ENCODE data around the gene PDE4B.
A peak's percentile ranks its signal among the peaks of the same experiment; 100 is the strongest.
"Not testable (repeated sequence)": the region's sequence is repeated elsewhere in the genome, so short reads cannot be mapped to it uniquely, and the experiment has no call there.

Gene PDE4B

DNA sequence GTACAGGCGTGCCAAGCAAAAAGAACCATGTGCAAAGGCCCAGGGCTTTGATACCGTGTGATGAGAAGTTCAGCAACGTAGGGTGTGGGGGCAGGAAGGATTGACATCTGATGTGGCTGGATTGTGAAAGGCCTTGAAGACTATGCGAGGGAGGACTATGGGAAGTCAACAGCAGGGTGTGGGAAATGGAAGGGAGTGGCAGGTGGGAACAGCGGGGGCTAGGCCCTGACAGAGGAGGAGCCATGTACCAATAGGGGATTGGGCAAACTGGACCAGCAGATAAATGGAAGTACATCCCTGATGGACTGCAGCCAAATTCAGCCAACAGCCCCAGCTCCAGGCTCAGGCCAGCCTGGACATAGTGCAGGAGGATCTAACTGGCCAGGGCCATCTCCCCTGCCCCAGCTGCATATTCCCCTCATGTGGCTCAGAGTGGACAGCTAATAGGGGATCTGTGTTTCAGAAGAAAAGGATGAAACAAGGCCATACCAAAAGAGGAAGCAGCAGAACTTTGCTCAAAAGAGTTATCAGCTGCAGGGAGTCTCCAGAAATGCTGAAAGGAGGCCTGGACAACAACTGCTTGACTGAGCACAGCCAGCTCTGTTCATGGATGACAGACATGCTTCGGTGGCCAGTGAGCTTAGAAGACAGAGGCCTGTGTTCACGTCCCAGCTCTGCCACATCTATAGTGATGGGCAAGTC lies 601.0 kb downstream of the PDE4B start:
- DNase-seq (ENCODE audit: low read depth): no peak

- DNase-seq (ENCODE audit: low read depth): no peak
Measured at GRCh38 chr1:66394603-66395002, 601.9 kb downstream of the PDE4B start.

DNA sequence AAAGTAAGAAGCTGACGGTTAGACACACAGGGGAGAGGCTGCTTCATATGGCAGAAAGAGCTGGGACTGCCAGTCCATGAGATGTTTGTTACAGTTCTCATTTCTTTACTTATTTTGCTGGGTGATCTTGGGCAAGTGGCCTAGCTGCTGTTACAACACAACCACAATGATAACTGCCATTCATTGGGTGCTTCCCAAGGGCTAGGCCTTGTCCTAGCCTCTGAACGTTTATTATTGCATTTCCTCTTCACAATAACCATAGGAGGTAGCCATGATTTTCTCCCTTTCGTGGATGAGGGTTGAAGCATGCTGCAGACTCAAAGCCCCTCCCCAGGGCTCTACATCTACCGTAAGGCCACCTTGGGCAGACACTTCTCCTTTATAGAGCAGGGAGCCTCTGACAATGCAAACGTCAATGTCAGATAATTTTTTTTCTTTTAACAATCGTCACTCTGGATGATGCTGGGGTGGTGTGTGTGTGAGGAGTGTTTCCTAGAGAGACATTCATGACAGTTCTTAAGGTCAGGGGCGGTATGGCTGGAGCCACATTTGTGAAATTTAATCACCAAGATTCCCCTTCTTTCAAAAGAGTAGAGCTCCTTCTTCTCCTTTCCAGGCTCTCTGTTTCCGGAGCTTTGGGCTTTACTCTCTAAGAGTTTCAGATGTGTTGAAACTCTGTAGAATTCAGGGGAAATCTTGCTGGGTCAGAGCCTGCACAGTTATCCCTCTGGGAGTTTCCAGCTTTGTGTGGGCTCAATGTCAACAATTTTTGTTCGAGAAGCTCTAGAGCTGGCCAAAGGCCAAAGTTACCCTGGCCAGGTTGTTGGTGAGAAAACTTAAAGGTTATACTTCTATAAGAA lies 602.7 kb downstream of the PDE4B start:
- DNase-seq (ENCODE audit: low read depth): no peak

GRCh38 chr1:66396212-66396890 lies 603.7 kb downstream of the PDE4B start:
- DNase-seq (ENCODE audit: low read depth): no peak

DNA sequence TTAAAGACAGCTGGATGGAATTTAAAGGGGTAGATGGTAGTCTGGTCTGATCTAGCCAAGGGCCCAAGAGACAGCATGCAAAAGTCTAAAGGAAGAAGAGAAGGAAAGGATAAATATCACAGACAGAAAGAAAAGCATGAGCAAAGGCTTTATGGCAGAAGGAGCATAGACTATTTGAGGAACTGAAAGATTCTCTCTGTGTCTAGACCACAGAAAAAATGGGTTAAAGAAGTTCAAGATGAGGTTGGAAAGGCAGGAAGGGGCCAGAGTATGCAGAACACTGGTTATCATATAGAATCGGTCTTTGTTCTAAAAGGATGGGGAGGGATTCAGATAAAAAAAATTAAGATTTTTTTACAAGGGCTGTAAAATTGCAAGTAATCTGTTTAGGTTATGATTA lies 604.5 kb downstream of the PDE4B start:
- DNase-seq (ENCODE audit: low read depth): no peak

DNA sequence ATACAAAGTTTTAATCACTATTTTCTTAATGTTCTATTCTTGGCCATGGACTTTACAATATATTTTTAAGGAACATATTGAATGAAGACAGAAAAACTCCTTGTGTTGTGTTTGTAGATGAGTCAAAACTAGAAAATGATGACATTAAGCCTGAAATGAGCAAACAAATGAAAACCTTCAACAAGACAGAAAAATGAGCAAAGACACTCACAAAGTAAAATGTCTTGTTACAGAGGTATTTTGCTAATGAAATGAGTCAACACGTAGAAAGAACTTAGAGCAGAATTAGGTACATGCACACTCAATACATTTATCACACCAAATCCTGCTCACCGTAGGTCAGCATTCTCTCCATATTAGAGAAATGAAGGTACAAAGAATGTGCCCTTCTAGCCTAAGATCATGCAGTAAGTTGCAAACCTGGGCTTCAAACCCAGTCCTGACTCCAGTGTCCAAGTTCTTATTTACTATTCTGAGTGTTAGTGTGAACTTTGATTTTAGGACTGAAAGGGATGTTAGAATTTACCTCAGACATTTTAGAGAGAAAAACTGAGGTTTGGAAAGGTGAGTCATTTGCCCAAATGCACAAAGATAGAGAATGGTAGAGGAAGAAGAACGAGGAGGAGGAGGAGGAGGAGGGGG lies 607.3 kb downstream of the PDE4B start:
- no peak for DNase-seq (ENCODE audit: low read depth)

DNA sequence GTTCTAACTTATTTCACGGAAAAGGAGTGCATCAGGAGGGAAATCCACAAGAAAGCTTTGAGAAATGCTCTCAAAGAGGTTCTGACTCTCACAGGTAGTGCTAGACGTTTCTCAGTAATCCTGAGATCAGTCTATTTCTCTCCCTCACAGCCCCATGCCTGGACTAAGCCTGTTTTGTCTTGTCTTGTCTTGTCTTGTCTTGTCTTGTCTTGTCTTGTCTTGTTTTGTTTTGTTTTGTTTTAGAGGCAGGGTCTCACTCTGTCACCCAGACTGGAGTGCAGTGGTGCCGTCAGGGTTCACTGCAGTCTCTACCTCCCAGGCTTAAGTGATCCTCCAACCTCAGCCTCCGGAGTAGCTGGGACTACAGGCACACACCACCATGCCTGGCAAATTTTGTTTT lies 608.0 kb downstream of the PDE4B start:
- no peak for DNase-seq (ENCODE audit: low read depth)

DNA sequence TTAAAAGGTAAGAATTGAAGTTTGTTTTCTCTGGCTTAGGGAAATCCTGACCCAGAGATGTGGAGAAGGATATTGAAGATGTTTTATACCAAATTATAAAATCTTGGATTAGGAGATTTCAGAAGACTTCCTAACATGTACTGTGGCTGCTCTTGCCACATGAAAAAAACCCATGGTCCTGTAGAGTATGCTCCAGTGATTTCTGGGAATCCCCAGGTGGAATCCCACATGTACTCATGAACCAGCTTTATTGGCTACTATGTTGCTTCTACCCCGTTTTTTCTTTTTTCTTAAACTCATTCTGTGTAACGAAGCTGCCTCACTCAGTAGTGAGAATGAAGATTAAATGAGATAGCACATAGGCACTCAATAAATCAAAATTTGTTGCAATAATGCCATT lies 608.5 kb downstream of the PDE4B start:
- no peak for DNase-seq (ENCODE audit: low read depth)

DNA sequence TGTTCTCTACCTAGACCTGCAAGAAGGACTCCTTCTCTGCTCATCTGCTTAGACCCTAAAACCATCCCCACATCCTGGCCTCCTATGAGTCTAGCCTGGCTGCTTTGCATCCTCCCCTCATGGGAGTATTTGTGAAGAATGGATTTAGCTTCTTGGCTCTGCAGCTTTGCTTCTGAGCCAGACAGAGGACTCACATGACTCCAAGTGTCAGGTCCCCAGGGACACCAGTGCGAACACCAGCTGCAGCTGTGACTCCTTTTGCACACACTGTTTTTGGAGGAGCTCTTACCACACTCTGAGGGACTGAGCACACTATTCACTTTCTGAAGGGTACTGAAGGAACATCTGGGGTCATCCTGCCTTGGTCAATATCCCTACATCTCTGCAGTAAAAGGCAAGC lies 609.5 kb downstream of the PDE4B start:
- peak; percentile 75 for DNase-seq (ENCODE audit: low read depth)

GRCh38 chr1:66403007-66403731 lies 610.5 kb downstream of the PDE4B start:
- no peak for DNase-seq (ENCODE audit: low read depth)

DNA sequence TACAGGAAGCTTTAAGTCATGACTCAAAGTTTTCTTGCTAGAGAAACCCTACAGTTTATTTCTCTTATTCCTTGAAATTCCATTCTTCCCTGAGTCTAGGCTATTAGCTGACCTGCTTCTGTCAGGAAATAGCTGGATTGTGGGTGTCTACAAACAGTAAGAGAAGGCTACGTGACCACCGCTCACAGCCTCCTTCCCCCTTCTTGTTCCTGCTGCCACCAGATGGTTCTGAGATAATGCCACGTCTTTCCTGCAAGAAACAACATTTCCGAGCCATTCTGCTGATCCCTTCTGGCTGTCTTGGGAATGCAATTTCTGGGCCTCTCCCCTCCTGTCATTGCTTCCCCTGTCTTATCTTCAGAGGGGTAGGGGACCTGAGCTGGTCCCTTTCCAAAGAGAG lies 612.4 kb downstream of the PDE4B start:
- no peak for DNase-seq (ENCODE audit: low read depth)

- DNase-seq (ENCODE audit: low read depth): not testable (repeated sequence)
Measured at GRCh38 chr1:66411449-66411848, 618.8 kb downstream of the PDE4B start.

GRCh38 chr1:66412704-66413103 lies 620.0 kb downstream of the PDE4B start:
- no peak for DNase-seq (ENCODE audit: low read depth)

DNA sequence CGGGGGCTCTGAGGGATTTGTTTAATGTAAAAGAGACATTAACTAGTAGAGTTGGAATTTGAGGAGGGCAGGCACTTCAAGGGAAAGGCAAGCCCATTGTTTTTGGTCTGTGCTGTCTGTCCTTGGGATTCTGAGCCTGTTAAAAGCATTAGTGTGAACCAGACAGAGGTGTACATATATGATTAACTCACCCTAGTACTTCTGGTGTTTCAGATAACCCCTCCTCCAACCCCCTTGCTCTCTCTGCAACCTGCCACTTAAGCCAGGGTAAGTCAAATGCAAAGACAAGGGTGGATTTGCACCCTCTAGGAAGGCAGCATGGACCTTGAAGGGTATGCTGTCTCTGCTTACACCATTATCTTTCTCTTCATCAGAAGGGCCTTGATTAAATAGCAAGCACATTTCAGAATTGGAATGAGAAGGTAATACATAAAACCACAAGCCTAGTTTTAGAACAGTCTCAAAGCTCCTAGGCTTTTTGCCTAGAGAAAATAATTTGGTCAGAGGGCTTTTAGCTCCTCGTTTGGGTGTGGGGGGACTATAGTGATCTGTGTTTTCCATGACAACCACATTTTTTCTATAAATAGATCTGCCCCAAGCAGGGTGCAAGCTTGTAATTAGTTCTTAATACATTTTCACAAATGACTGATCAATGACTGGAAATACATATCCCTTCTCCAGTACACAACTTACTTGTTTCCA lies 620.6 kb downstream of the PDE4B start:
- DNase-seq (ENCODE audit: low read depth): no peak

- no peak for DNase-seq (ENCODE audit: low read depth)
Measured at GRCh38 chr1:66413838-66414175, 621.1 kb downstream of the PDE4B start.

- no peak for DNase-seq (ENCODE audit: low read depth)
Measured at GRCh38 chr1:66415281-66415680, 622.6 kb downstream of the PDE4B start.

GRCh38 chr1:66415866-66416265 lies 623.2 kb downstream of the PDE4B start:
- DNase-seq (ENCODE audit: low read depth): no peak

DNA sequence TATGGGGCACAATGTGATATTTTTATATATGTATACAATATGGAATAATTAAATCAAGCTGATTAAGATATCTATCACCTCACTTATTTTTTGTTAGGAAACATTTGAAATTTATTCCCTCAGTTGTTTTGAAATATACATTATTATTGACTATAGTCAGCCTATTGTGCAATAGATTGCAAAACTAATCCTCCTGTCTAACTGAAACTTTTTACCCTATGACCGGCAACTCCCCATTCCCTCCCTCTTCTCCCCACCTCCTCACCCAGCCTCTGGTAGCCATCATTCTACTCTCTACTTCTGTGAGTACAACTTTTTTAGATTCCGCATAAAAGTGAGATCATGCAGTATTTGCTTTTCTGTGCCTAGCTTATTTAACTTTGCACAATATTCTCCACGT lies 623.6 kb downstream of the PDE4B start:
- DNase-seq (ENCODE audit: low read depth): no peak

GRCh38 chr1:66418021-66418420 lies 625.3 kb downstream of the PDE4B start:
- DNase-seq (ENCODE audit: low read depth): no peak

GRCh38 chr1:66420171-66420570 lies 627.5 kb downstream of the PDE4B start:
- not testable (repeated sequence) for DNase-seq (ENCODE audit: low read depth)

DNA sequence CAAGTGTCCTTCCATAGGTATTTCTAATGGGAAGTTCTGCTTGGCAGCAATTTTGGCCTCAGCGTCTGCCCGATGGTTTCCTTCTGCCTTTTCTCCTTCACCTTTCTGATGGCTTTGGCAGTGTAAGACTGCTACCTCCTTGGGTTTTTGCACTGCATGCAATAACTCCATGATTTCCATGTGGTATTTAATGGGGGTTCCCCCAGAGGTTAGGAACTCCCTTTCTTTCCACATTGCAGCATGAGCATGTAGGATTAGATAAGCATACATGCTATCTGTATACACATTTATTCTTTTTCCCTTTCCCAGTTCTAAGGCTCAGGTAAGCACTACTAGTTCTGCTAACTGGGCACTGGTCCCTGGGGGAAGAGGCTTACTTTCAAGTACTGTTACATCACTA lies 628.2 kb downstream of the PDE4B start:
- not testable (repeated sequence) for DNase-seq (ENCODE audit: low read depth)
